ENCODE results near the gene FLRT2. TPM values are rescaled to one million over a fixed set of nuclear protein-coding genes. Genes with fewer than 3 reads are reported as not detected.

The FLRT2 gene
- total RNA-seq, 1 experiment from 2014 or later = 0.17 TPM

- no peaks in the 10 kb centered on the region for H3K79me2 ChIP-seq (ENCODE audit: insufficient read depth, low read length)
- ChIA-PET CTCF (no interaction called here), POLR2A (no interaction called here), RAD21 (ENCODE audit: low non-redundant PET in 1 of 2, low total read pairs in 2 of 2, uncharacterized antibody in 2 of 2, unreplicated experiment in 2 of 2) (no interaction called here)
- H3K4me1 ChIP-seq (ENCODE audit: control insufficient read depth in 1 of 2, insufficient read depth in 2 of 2, low read length in 2 of 2) = no peaks in the 10 kb centered on the region
- H3K4me3 ChIP-seq (replicated peaks in 1 of 2; ENCODE audit: low read depth in 1 of 2, low read length in 2 of 2) = no peak overlapping the region
- BruUV-seq (replicated peaks) = no TSS peak
- H3K4me2 ChIP-seq (ENCODE audit: low read length) = no peak overlapping the region
- H3K27me3 ChIP-seq (ENCODE audit: insufficient read depth, low read length) = no peaks in the 10 kb centered on the region
- H4K20me1 ChIP-seq (ENCODE audit: insufficient read depth) = no peaks in the 10 kb centered on the region
- H2AFZ ChIP-seq (ENCODE audit: low read depth, low read length, poor library complexity, severe bottlenecking) = no peak overlapping the region
- TF ChIP-seq SRF (IDR thresholded peaks at IDR 0.05; ENCODE audit: low read depth) (no peak), TCF7L2 (IDR thresholded peaks at IDR 0.05; ENCODE audit: borderline replicate concordance, extremely low read depth, insufficient read depth, insufficient read length) (no peak), POLR2AphosphoS5 (IDR thresholded peaks at IDR 0.05; ENCODE audit: low read depth, low read length) (no peak), RAD21 (IDR thresholded peaks at IDR 0.05; ENCODE audit: low read depth) (no peak), ZNF274 (IDR thresholded peaks at IDR 0.05; ENCODE audit: low read depth, low read length) (no peak), YY1 (IDR thresholded peaks at IDR 0.05; ENCODE audit: extremely low read depth, insufficient replicate concordance, low read depth, low read length) (no peak), SP1 (IDR thresholded peaks at IDR 0.05; ENCODE audit: low read depth) (no peak), ELF1 (IDR thresholded peaks at IDR 0.05; ENCODE audit: borderline replicate concordance, low read depth) (no peak), EZH2phosphoT487 (IDR thresholded peaks at IDR 0.05; ENCODE audit: borderline replicate concordance) (no peak), MAX (IDR thresholded peaks at IDR 0.05) (no peak), FOSL1 (IDR thresholded peaks at IDR 0.05; ENCODE audit: low read depth) (no peak), REST (IDR thresholded peaks at IDR 0.05; ENCODE audit: low read depth) (no peak), CTCF (IDR thresholded peaks at IDR 0.05 in 2 of 3, conservative IDR thresholded peaks at IDR 0.05 in 1 of 3; ENCODE audit: borderline replicate concordance in 1 of 3, insufficient read depth in 1 of 3, low read depth in 2 of 3, low read length in 2 of 3) (no peak), EGR1 (IDR thresholded peaks at IDR 0.05; ENCODE audit: low read depth) (no peak), ZBTB33 (IDR thresholded peaks at IDR 0.05; ENCODE audit: extremely low read depth, insufficient replicate concordance, low read length) (no peak), CEBPB (IDR thresholded peaks at IDR 0.05; ENCODE audit: low read depth) (no peak), POLR2A (IDR thresholded peaks at IDR 0.05; ENCODE audit: borderline replicate concordance, extremely low read depth, insufficient read depth, insufficient read length) (no peak), JUND (IDR thresholded peaks at IDR 0.05) (no peak)
- no peak overlapping the region for H3K9ac ChIP-seq (ENCODE audit: low read length)
- H3K9me2 ChIP-seq (ENCODE audit: insufficient read depth) = no peaks in the 10 kb centered on the region
- peaks cover 0 to 20% of the 10 kb centered on the region in 2 experiments; a peak in 2 of 4 replicates for H3K9me3 ChIP-seq (ENCODE audit: control insufficient read depth in 1 of 2, insufficient read depth in 1 of 2, low read depth in 1 of 2, low read length in 2 of 2)
- H3K36me3 ChIP-seq (ENCODE audit: control insufficient read depth in 1 of 2, insufficient read depth in 2 of 2, low read length in 2 of 2) = no peaks in the 10 kb centered on the region
- intact Hi-C loops (cut with micrococcal nuclease) = no loop called here
- no peak for DNase-seq (ENCODE audit: low read depth, low spot score)
- H3K27ac ChIP-seq (ENCODE audit: low read depth, low read length) = no peak overlapping the region
- no peak for ATAC-seq
Measured at GRCh38 chr14:85531141-85531586, 1.2 kb downstream of the FLRT2 start.

All from HCT116 (cell line).